Measurements from ENCODE around the gene SDHB.

The SDHB gene

DNA sequence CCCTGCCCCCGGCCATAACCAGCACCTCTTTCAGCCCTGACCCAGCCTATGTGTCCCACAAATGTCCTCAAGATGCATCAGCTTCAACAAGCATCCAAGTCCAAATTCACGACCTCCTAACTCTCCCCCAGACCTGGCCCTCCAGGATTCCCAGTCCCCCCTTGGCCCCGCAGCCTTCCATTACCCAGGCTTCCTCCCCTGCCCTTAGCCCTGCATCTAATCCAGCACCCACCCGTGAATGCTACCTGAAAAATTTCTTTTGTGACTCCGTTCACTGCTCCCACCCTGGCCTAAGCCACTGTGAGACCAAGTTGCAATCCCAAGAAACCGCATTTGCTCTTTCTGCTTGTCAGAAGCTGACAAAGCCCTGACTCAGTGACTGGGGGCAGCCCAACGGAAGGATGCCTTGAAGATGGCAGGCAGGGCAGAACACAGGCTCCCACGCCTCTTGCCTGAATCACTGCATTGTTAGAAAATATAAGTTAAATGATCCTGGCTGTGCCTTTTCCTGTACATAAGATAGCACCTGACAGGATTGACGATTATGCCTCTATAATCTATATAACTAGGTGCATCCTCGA, 72.5 kb downstream of the SDHB start:
- DNase-seq: no peak

DNA sequence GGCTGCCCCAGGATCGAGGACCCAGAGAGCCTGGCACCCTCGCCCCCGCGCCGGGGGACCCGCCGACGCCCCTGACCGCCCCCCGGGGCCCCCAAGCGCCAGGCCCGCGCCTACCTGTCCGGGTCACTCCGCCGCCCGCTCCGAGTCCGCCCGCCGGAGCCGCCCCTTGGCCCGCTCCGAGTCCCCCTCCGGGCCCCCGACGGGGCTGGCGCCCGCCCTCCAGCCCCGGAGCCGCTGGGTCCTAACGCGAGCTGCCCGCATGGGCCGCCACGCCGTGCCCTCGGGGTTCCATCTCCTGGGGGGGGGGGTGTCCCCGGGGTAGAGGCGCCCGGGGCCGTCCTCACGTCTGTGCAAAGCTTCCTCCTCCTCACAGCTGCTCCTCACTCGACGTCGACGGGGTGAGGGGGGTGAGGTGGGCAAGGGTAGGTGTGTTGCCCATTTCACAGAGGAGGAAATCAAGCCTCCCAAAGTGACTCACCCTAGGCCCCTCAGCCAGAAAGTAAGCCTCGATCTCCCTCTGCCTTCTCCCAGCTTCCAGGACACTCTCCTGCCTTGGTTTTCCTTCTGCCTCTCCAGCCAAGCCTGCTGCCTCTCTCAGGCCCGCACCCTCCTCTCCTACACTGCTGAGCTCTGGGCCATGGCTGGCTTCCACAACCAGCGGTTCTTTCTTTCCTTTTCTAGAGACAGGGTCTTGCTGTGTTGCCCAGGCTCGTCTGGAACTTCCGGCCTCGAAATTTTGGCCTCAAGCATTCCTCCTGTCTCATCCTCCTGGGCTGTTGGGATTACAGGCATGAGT, 73.2 kb downstream of the SDHB start, which contains the start of gene MFAP2:
TSS of gene MFAP2 (minus strand) at position 148 of the 796 bp plus-strand sequence. CDS start 2,347 bp downstream, outside the sequence.
- no peak for DNase-seq

DNA sequence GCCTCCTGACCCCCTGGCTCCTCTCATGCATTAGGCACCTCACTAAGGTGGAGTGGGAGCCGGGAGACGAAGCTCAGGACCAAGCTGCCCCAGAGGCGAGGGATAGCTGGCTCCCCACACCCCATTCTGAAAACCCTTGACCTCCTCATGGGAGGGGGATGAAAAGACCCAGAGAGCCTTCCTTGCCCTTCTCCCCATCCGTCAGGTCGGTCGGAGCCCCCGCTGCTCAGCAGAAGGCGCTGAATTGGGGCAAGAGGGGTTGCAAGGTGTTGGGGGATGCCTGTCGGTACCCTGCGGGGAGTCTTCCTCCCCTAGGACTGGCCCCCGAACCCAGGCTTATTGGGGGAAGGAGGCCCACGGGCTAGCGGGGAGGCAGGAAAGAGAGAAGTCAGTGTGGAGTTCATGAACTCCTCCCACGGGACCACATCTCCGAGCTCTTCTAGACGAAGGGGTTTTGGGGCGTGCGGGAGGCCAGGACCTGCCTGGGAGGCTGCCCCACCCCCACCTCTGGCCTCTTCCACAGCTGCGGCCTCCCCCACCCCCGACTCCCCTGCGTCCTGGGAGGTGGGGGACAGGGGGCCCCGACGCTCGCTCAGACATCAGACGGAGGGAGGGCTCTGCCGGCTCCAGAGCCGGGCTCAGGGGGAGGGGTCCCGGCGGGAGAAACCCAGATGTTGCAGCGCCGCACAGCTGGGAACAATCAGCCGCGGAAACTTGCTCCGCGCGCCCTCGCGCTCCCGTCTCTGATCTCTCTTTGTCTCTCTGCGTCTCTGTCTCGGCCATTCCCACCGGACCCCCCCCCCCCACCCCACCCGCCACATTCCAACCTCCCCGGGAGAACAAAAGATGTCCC, 74.1 kb downstream of the SDHB start:
- no peak for DNase-seq

DNA sequence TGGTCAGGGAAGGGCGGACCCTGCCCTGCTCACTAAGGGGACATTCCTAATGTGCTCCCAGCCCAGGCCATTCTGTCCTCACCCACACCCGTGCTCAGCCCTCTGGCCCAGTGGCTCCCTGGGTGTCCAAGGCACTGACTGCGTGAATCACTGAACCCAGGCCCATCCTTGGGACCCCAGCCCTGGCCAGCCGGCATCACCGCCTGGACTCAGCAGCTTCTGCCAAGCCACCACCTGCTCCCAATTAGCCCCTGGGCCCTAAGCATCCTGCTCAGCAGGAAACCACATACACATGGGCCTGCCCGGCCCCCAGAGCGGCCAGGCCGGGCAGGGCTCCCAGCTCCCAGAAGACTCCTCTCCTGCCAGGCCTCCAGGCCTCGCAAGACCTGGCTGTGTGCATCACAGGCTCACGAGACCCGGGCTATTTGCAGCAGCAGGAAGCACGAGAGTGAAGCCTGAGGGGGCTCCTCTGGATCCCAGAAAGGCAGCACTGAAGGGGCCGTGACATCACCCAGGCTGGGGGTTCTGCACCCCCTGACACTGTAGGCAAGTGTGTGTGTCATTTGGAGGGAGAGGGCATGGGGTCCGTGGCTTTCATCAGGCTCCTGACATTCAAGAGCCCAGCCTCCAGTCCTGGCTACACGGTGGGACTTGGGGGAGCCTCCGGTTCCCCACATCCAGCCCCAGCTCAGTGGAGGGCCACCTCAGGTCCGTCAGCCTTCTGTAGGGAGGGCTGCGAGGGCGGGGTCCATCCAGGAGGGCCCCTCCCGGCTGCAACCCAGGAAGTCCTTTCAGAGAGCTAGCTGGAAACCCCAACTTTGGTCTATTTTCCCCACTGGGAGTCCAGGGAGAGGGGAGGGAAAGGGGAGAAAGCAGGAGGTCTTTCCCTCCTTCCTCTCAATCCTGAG, 75.0 kb downstream of the SDHB start:
- no peak for DNase-seq

DNA sequence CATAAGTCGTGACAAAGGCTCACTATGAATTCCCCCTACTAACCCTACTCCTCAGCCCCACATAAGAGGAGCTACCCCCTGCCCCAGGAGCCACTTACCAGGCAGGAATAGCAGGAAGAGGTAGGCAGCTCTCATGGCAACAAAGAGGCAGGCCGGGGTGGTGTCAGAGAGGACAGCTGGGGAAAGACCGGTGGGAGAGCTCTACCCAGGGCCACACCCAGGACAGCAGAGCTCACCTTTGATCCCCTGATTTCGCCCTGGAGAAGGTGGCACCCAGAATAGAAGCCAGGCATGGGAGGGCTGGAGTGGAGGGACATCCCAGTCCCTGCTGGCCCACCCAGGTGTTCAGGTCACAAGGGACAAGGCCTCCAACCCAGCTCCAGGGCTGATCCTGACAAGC, 75.7 kb downstream of the SDHB start:
- DNase-seq: no peak

DNA sequence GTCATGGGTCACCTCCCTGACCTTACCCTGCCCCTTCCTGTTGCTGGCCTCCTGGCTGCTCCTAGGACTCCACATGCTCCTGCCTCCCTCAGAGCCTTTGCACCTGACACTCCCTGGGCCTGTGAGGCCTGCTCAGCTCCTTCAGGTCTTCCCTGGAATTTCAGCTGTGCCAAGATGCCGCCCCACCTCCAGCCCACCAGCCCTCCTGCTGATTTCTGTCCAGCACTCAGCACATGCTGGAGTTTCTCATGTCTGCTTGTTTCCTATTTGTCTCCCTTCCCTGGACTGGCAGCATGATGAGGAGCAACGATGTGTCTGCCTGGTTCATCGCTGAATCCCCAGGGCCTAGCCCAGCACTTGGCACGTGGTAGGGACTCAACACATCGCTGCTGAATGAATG, 76.5 kb downstream of the SDHB start:
- DNase-seq: no peak

DNA sequence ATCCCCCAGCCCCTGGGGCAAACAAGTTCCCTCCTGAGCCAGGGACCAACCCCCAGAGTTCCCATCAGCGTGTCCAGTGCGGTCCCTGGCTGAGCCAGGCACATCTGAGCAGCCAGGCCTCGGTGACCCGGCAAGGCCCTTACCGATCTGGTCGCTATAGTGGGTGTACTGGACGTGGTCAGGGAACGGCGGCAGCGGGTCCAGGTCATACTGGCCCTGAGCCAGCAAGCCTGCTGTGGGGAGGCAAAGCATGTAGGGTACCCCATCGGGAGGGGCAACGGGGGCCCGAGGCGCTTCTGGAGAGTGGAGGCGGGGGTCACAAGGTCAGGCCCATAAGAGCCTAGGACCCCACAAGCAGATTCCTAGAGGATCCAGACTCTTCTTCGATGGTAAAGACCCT, 76.9 kb downstream of the SDHB start:
- DNase-seq: no peak

DNA sequence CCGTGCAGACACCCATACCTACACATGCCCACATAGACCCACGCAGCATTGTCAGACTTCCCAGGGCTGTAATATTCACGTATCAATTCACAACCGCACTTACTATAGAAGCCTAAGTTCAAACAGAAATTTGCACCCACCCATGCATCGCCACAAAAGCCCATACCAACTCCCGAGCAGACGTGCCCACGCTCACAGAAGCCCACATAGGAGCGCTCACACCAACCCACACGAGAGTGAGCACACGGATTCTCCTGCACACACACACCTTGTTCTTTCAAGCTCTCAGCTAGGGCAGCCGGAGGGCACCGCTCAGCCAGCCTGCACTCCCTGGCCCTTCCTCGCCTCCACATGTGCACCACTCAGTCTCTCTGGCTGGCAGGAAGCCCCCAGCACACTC, 78.0 kb downstream of the SDHB start:
- DNase-seq: no peak

DNA sequence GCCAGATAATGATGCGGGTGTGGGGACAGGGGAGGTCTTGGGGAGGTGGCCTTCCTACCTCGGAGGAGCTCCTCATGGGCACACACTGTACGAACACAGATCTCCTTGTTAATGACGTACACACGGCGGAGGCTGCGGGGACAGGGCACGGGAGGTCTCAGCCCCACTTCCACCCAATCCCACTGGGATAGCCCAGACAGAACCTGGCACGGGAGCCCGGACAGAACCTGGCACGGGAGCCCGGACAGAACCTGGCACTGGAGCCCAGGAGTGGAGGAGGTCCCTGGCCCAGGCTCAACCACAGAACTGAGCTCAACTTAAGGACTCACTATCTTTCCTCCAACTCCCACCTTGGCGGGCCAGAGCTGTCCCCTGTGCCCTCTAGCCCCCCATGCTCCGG, 78.6 kb downstream of the SDHB start:
- no peak for DNase-seq

DNA sequence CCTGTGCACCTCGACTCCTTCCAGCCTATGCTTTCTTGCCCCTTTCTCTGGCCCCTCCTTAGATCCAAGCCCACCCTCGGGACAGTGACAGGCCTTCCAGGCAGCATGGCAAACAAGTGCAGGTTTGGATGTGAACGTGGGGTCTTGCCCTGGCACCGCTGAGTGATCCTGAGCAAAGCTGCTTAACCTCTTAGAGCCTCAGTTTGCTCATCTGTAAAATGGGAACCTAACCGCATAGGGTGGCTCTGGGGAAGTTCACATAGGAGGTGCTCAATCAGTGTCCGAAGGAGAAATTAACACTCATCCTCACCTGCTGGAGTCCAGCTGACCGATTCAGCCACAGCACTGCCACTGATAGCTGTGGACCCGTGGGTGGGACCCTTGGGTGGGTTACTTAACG, 80.6 kb downstream of the SDHB start:
- no peak for DNase-seq

DNA sequence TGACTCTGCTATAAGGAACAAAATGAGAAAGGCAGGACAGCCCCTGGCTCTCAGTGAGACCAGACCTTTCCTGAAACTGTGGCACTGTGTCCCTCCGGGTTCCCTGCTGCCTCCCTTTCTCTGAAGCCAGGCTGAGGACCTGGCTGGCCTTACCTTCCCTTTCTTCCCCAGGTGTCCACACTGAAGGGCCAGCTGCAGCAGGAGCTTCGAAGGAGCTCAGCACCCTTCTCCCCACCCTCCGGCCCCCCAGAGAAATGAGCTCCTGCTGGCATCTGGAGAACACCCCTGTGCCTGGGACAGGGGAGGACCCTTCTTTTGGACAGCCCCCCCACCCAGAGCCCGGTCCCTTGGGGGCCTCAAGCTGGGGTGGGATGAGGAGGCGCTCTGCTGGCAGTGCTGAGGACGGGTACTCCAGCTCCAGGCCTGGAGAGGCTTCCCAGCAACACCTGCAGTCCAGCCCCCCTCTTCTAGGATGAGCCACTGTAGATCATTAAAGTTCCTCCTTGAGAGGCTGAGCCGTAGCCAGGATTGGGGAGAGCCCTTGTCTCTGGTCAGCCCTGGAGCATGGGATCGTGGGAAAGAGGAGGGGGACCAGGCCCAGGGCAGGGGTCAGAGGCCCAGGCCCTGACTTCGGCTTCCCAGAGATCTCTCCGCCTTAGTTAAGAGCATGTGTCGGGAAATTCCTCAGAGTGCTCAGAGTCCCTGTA, 81.5 kb downstream of the SDHB start:
- DNase-seq: no peak

DNA sequence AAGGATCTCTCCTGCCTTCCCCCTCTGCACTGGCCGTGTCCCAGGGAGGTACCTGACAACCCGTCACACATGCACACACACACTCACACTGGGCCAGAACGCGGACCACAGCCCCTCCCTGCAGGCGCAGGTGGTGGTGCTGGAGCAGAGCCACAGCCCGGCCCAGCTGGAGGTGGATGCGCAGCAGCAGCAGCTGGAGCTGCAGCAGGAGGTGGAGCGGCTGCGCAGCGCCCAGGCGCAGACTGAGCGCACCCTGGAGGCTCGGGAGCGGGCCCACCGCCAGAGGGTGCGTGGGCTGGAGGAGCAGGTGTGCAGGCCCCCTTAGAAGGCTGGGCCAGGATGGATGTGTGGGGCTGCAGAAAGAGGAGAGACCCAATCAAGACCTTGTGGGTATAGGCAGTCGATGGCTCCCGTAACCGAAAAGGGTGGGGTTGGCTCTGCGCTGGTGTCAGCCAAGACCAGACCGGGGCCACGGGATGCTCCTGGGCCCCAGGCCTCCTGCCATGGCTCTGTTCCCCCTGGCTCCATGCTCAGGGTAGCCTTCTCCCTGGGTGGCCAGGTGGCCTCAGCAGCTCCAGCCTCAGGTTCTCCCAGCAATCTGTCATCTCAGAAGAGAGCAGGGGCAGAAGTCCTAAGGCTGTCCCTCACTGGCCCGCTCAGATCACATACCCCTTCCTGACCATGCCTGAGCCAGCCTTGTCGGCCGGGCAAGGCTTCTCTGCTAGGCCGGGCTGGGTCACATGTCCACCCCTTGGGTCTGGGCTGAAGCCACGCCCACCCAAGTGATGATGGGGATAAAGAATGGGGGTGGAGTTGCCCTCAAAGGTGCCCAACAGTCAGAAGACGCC, 82.3 kb downstream of the SDHB start:
- DNase-seq: no peak

DNA sequence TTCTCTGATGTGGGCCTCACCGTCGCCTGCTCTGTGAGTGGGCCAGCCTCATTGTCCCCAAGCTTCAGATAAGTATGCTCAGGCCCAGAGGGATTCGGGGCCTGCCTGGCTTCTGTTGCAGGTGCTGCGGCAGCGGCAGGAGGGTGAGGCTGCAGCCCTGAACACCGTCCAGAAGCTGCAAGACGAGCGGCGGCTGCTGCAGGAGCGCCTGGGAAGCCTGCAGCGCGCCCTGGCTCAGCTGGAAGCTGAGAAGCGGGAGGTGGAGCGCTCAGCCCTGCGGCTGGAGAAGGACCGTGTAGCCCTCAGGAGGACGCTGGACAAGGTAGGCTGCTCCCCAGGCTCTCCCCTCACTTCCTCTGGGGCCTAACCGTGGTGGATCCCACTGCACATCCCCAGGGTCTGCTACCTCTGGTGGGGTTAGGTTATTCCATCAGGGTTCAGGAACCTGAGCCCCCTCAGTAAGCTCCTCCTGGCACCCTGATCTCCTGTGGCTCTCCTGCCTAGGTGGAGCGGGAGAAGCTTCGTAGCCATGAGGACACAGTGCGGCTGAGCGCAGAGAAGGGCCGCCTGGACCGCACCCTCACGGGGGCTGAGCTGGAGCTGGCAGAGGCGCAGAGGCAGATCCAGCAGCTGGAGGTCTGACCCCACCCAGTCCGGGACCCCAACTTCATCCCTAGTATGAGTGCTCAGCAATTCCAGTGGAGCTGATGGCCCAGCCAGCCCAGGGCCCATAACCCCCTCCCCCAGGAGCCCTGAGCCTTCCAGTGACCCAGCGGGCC, 83.5 kb downstream of the SDHB start:
- DNase-seq: no peak

DNA sequence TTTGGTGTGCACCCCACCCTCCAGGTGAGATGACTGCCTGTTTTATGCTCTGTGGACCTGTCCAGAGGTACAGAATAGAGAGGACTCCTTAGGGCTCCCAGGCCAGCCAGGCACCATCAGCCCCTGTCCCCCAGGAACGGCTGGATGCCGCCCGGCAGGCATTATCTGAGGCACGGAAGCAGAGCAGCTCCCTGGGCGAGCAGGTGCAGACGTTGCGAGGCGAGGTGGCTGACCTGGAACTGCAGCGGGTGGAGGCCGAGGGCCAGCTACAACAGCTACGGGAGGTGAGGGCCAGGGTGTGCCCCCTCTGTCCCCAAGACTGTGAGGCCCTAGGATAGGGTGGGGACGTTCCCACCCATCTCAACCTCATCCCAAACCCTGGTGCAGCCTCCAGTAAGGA, 84.2 kb downstream of the SDHB start:
- DNase-seq: no peak

DNA sequence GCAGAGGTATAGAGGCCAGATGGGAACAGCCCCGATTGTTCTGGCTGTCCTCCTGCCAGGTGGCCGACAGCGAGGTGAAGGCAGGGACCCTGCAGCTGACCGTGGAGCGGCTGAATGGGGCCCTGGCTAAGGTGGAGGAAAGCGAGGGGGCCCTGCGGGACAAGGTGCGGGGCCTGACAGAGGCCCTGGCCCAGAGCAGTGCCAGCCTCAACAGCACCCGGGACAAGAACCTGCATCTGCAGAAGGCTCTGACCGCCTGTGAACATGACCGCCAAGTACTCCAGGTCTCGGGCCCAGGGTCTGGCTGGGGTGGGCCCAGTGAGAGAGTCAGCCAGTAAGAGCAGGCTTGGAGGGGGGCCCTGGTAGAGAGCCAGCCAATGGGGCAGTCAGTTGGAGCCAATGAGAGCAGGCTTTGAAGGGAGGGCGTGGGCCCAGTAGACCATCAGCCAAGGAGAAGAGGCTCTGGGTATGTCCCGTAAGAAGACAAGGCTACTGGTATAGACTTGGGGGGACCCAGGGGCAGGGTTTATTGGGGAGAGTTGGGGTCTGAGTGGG, 84.7 kb downstream of the SDHB start:
- no peak for DNase-seq

Measured in activated CD4-positive, CD25-positive, alpha-beta regulatory T cell treated with anti-CD3 and anti-CD28 coated beads, Interleukin-2, amount 50 U/mL, for 72 hours (primary cell).